ENCODE measurements around the gene MYRIP. TPM values are rescaled to one million over a fixed set of nuclear protein-coding genes. Genes with fewer than 3 reads are reported as not detected.

Gene MYRIP
- total and polyA plus RNA-seq, 7 experiments from 2014 or later, result not detected

DNA sequence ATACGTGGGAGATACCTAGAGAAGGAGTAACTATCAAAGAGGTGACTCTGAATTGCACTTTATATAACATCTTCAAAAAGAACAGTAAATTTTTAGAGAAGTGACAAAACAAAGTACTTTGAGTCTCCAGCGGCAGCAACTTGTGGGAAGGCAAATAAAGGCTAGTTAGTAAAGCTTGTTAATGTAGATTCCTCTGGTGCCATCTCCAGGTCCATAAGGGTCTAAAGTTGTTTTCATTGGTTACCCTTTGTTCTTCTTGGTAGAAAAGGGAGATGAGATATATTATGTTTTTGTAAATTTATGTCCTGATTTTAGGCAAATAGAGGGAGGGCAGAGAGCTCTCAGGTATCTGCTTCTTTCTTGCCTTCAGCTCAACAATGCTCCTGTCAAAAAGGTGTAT is 161.6 kb downstream of the MYRIP start:
- no peak overlapping the region for H3K4me3 Mint-ChIP-seq
- no peaks in the 10 kb centered on the region for H3K4me1 Mint-ChIP-seq
- H3K27ac ChIP-seq (ENCODE audit: low read depth, low read length), result no peak overlapping the region
- H3K27me3 Mint-ChIP-seq, result peaks cover 0 to 18% (median 9%) of the 10 kb centered on the region in 5 donors
- no peaks in the 10 kb centered on the region for H3K36me3 ChIP-seq (ENCODE audit: control insufficient read depth in 2 of 3, insufficient read depth in 3 of 3, low read length in 3 of 3)
- no peak overlapping the region for H3K27ac Mint-ChIP-seq
- no peaks in the 10 kb centered on the region for H3K4me1 ChIP-seq (ENCODE audit: control insufficient read depth in 2 of 2, insufficient read depth in 2 of 2, low read length in 2 of 2)
- POLR2A ChIA-PET, result no interaction called here
- ATAC-seq (no peak), DNase-seq (no peak)
- intact Hi-C loops (cut with micrococcal nuclease), result no loop called here
- no peaks in the 10 kb centered on the region for H3K9me3 ChIP-seq (ENCODE audit: control insufficient read depth in 2 of 3, low read length in 3 of 3)
- no peak overlapping the region for H3K4me3 ChIP-seq (ENCODE audit: low read length)
- no peaks in the 10 kb centered on the region for H3K27me3 ChIP-seq (ENCODE audit: control insufficient read depth in 2 of 2, insufficient read depth in 2 of 2, low read length in 2 of 2)
- peaks cover 0 to 16% (median 4%) of the 10 kb centered on the region in 11 donors for H3K9me3 Mint-ChIP-seq
- H3K36me3 Mint-ChIP-seq, result no peaks in the 10 kb centered on the region
- CTCF ChIA-PET, result no interaction called here

DNA sequence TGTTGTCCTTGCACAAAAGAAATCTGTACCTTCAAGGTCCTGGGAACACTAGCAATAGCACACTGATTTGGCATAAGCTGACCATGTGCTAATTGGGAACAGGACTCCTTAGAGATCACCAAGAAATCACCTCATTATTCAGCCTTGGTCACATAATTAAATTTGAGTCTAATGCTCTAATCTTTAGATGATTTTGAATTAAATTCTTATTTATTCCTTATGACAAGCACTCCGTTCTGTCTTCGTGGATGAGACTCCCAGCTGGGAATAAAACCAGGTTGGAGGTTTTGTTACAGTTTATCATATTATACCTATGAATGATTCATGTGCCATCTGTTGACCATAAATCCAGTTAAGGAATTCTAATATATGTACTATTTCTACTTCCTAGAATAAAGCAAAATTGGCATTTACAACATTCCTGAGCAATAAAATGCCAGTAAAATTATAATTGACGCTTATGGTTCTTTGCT is 162.2 kb downstream of the MYRIP start:
- peaks cover 0 to 16% (median 4%) of the 10 kb centered on the region in 11 donors for H3K9me3 Mint-ChIP-seq
- Histone ChIP-seq H3K27me3 (ENCODE audit: control insufficient read depth in 2 of 2, insufficient read depth in 2 of 2, low read length in 2 of 2) (no peaks in the 10 kb centered on the region), H3K4me3 (ENCODE audit: low read length) (no peak overlapping the region), H3K9me3 (ENCODE audit: control insufficient read depth in 2 of 3, low read length in 3 of 3) (no peaks in the 10 kb centered on the region), H3K36me3 (ENCODE audit: control insufficient read depth in 2 of 3, insufficient read depth in 3 of 3, low read length in 3 of 3) (no peaks in the 10 kb centered on the region), H3K27ac (ENCODE audit: low read depth, low read length) (no peak overlapping the region), H3K4me1 (ENCODE audit: control insufficient read depth in 2 of 2, insufficient read depth in 2 of 2, low read length in 2 of 2) (no peaks in the 10 kb centered on the region)
- no peaks in the 10 kb centered on the region for H3K36me3 Mint-ChIP-seq
- CTCF ChIA-PET, result no interaction called here
- H3K4me1 Mint-ChIP-seq, result no peaks in the 10 kb centered on the region
- ATAC-seq, result no peak
- no peak for DNase-seq
- H3K4me3 Mint-ChIP-seq, result no peak overlapping the region
- H3K27ac Mint-ChIP-seq, result no peak overlapping the region
- H3K27me3 Mint-ChIP-seq, result peaks cover 0 to 18% (median 9%) of the 10 kb centered on the region in 5 donors
- intact Hi-C loops (cut with micrococcal nuclease), result no loop called here
- POLR2A ChIA-PET, result no interaction called here

DNA sequence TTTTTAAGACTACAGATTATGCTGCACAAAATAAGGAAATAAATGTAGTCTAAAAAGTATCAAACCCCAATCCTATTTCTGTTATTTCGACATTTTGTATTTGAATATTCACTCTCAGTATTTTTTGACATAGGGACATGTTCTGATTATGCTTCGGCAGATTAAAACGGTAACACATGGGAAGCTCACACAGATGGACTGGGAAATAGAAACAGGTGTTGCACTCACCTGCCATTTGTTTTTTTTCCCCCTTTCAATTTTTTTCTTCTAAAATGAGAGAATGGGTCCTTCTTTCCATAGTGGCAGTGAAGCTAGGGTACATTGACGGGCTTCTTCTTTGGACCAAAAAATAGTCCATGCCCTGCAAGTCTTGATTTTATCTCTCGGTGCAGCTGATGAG is 163.1 kb downstream of the MYRIP start:
- Histone ChIP-seq H3K36me3 (ENCODE audit: control insufficient read depth in 2 of 3, insufficient read depth in 3 of 3, low read length in 3 of 3) (no peaks in the 10 kb centered on the region), H3K4me1 (ENCODE audit: control insufficient read depth in 2 of 2, insufficient read depth in 2 of 2, low read length in 2 of 2) (no peaks in the 10 kb centered on the region), H3K9me3 (ENCODE audit: control insufficient read depth in 2 of 3, low read length in 3 of 3) (no peaks in the 10 kb centered on the region), H3K4me3 (ENCODE audit: low read length) (no peak overlapping the region), H3K27me3 (ENCODE audit: control insufficient read depth in 2 of 2, insufficient read depth in 2 of 2, low read length in 2 of 2) (no peaks in the 10 kb centered on the region), H3K27ac (ENCODE audit: low read depth, low read length) (no peak overlapping the region)
- no peak overlapping the region for H3K4me3 Mint-ChIP-seq
- no peaks in the 10 kb centered on the region for H3K36me3 Mint-ChIP-seq
- intact Hi-C loops (cut with micrococcal nuclease), result no loop called here
- no peak overlapping the region for H3K27ac Mint-ChIP-seq
- no peaks in the 10 kb centered on the region for H3K4me1 Mint-ChIP-seq
- ChIA-PET CTCF (no interaction called here), POLR2A (no interaction called here)
- no peak for ATAC-seq
- peaks cover 0 to 18% (median 9%) of the 10 kb centered on the region in 5 donors for H3K27me3 Mint-ChIP-seq
- peaks cover 0 to 19% (median 4%) of the 10 kb centered on the region in 11 donors for H3K9me3 Mint-ChIP-seq
- no peak for DNase-seq

DNA sequence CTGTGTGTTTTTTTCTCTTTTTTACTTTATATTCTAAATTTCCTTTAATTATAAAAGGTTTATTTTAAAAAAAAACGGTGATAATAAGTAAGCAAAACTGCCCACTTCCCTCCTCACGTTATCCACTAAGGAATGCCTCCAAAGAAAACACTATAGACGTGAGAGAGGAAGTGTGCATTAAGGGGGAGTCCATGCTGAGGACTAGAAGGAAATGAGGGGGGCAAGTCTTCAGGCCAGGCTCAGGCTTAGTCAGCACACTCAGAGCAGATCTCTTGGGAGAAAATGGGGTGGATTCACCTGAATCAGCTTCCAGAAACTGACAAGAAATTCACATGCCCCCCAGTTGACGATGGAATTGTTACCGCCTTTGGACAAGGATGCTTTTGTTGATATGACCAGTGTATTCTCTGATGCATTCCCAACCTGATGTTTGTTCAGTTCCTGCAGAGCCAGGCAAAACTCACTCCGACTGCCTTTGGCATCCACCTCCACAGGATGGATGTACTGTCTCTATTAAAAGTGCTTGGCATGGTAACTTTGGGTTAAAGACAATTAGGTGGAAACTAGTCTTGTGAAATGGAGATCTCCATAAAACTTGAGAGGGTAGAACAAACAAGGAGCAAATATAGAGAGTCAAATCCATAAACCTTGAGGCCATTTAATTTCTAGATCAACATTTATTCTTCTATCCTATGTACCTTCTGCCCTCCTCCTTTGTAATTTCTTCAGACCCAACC is 167.8 kb downstream of the MYRIP start:
- H3K4me1 ChIP-seq (ENCODE audit: control insufficient read depth in 2 of 2, insufficient read depth in 2 of 2, low read length in 2 of 2), result no peaks in the 10 kb centered on the region
- H3K27me3 Mint-ChIP-seq, result peaks cover 0 to 12% (median 0%) of the 10 kb centered on the region in 5 donors
- no peaks in the 10 kb centered on the region for H3K9me3 ChIP-seq (ENCODE audit: control insufficient read depth in 2 of 3, low read length in 3 of 3)
- ATAC-seq (no peak), DNase-seq (no peak)
- no peak overlapping the region for H3K4me3 Mint-ChIP-seq
- POLR2A ChIA-PET, result no interaction called here
- H3K27ac Mint-ChIP-seq, result no peak overlapping the region
- H3K36me3 ChIP-seq (ENCODE audit: control insufficient read depth in 2 of 3, insufficient read depth in 3 of 3, low read length in 3 of 3), result no peaks in the 10 kb centered on the region
- CTCF ChIA-PET, result no interaction called here
- intact Hi-C loops (cut with micrococcal nuclease), result no loop called here
- peaks cover 0 to 22% (median 2%) of the 10 kb centered on the region in 11 donors for H3K9me3 Mint-ChIP-seq
- H3K4me1 Mint-ChIP-seq, result no peaks in the 10 kb centered on the region
- H3K36me3 Mint-ChIP-seq, result no peaks in the 10 kb centered on the region
- H3K4me3 ChIP-seq (ENCODE audit: low read length), result no peak overlapping the region
- H3K27me3 ChIP-seq (ENCODE audit: control insufficient read depth in 2 of 2, insufficient read depth in 2 of 2, low read length in 2 of 2), result no peaks in the 10 kb centered on the region
- no peak overlapping the region for H3K27ac ChIP-seq (ENCODE audit: low read depth, low read length)

- ATAC-seq (no peak), DNase-seq (no peak)
- Mint-ChIP-seq H3K27ac (no peak overlapping the region), H3K36me3 (no peaks in the 10 kb centered on the region), H3K9me3 (peaks cover 0 to 19% (median 1%) of the 10 kb centered on the region in 11 donors), H3K4me3 (no peak overlapping the region), H3K4me1 (no peaks in the 10 kb centered on the region), H3K27me3 (peaks cover 0 to 5% (median 0%) of the 10 kb centered on the region in 5 donors)
- Histone ChIP-seq H3K4me3 (ENCODE audit: low read length) (no peak overlapping the region), H3K4me1 (ENCODE audit: control insufficient read depth in 2 of 2, insufficient read depth in 2 of 2, low read length in 2 of 2) (no peaks in the 10 kb centered on the region), H3K27me3 (ENCODE audit: control insufficient read depth in 2 of 2, insufficient read depth in 2 of 2, low read length in 2 of 2) (no peaks in the 10 kb centered on the region), H3K36me3 (ENCODE audit: control insufficient read depth in 2 of 3, insufficient read depth in 3 of 3, low read length in 3 of 3) (no peaks in the 10 kb centered on the region), H3K27ac (ENCODE audit: low read depth, low read length) (no peak overlapping the region), H3K9me3 (ENCODE audit: control insufficient read depth in 2 of 3, low read length in 3 of 3) (no peaks in the 10 kb centered on the region)
- ChIA-PET POLR2A (no interaction called here), CTCF (no interaction called here)
- intact Hi-C loops (cut with micrococcal nuclease), result no loop called here
These were observed 168.9 kb downstream of the MYRIP start for GRCh38 chr3:39978308-39978707.

DNA sequence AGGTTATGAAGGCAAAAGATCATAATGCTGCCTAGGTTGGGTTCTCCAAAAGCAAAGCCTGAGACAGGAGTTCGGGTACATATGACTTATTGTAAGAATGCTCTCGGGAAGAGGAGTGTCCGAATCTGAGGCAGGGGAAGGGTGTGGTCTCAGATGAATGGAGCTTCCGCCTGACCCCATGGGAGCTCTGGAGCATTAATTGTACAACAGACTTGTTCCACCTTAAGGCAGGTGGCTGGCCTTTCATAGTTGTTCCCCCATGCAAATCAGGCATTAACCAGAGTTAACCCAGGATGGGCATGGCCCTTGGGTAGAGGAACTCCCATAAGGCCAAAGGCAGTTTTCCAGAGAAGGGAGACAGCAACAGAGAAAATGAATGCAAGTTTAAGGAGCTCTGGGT is 170.6 kb downstream of the MYRIP start:
- no peak for ATAC-seq
- no peaks in the 10 kb centered on the region for H3K9me3 ChIP-seq (ENCODE audit: control insufficient read depth in 2 of 3, low read length in 3 of 3)
- intact Hi-C loops (cut with micrococcal nuclease), result no loop called here
- Mint-ChIP-seq H3K27ac (no peak overlapping the region), H3K36me3 (no peaks in the 10 kb centered on the region), H3K4me1 (no peaks in the 10 kb centered on the region), H3K4me3 (no peak overlapping the region), H3K27me3 (peaks cover 0 to 3% (median 0%) of the 10 kb centered on the region in 5 donors), H3K9me3 (peaks cover 0 to 15% (median 0%) of the 10 kb centered on the region in 11 donors)
- no peak overlapping the region for H3K27ac ChIP-seq (ENCODE audit: low read depth, low read length)
- no peak overlapping the region for H3K4me3 ChIP-seq (ENCODE audit: low read length)
- H3K27me3 ChIP-seq (ENCODE audit: control insufficient read depth in 2 of 2, insufficient read depth in 2 of 2, low read length in 2 of 2), result no peaks in the 10 kb centered on the region
- ChIA-PET CTCF (no interaction called here), POLR2A (no interaction called here)
- H3K4me1 ChIP-seq (ENCODE audit: control insufficient read depth in 2 of 2, insufficient read depth in 2 of 2, low read length in 2 of 2), result no peaks in the 10 kb centered on the region
- no peaks in the 10 kb centered on the region for H3K36me3 ChIP-seq (ENCODE audit: control insufficient read depth in 2 of 3, insufficient read depth in 3 of 3, low read length in 3 of 3)
- DNase-seq, result no peak

GRCh38 chr3:39980781-39981180 is 171.4 kb downstream of the MYRIP start:
- H3K4me1 Mint-ChIP-seq, result no peaks in the 10 kb centered on the region
- Histone ChIP-seq H3K9me3 (ENCODE audit: control insufficient read depth in 2 of 3, low read length in 3 of 3) (no peaks in the 10 kb centered on the region), H3K4me1 (ENCODE audit: control insufficient read depth in 2 of 2, insufficient read depth in 2 of 2, low read length in 2 of 2) (no peaks in the 10 kb centered on the region), H3K4me3 (ENCODE audit: low read length) (no peak overlapping the region), H3K36me3 (ENCODE audit: control insufficient read depth in 2 of 3, insufficient read depth in 3 of 3, low read length in 3 of 3) (no peaks in the 10 kb centered on the region), H3K27me3 (ENCODE audit: control insufficient read depth in 2 of 2, insufficient read depth in 2 of 2, low read length in 2 of 2) (no peaks in the 10 kb centered on the region), H3K27ac (ENCODE audit: low read depth, low read length) (no peak overlapping the region)
- H3K36me3 Mint-ChIP-seq, result no peaks in the 10 kb centered on the region
- no peak for DNase-seq
- ChIA-PET CTCF (no interaction called here), POLR2A (no interaction called here)
- no peak overlapping the region for H3K4me3 Mint-ChIP-seq
- no peak for ATAC-seq
- H3K9me3 Mint-ChIP-seq, result peaks cover 0 to 14% (median 0%) of the 10 kb centered on the region in 11 donors
- intact Hi-C loops (cut with micrococcal nuclease), result no loop called here
- peaks cover 0 to 3% (median 0%) of the 10 kb centered on the region in 5 donors for H3K27me3 Mint-ChIP-seq
- H3K27ac Mint-ChIP-seq, result no peak overlapping the region
